ENCODE data around the gene NCOA7.
"Not testable (repeated sequence)": the region's sequence is repeated elsewhere in the genome, so short reads cannot be mapped to it uniquely, and the experiment has no call there.

The NCOA7 gene

DNA sequence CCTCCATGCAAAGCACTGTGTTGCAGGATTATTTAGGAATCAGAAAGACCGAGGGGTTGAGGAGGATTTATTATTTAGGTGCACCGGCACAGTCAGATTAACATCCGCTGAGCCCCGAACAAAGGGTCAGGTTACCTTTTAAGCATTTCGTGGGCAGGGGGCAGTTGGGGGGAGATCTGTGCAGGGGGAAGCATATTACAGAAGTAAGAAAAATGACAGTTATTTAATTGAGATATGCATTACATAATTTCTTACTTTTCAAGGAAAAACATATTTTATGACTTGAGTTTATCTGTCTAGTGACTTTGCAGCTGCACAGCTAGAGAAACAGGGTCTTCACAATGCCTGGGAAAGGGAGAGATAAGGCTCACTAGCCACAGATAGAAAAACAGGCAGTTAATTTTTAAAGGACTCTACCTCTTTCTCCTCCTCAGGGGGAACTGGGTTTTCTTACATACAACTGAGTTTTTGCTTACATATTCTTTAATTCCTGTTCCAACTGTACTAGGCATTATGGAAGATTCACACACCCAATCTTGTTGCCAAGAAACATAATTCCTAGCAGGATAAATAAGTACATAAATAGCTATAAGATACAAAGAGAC, 164.1 kb downstream of the NCOA7 start:
- no peak for DNase-seq

DNA sequence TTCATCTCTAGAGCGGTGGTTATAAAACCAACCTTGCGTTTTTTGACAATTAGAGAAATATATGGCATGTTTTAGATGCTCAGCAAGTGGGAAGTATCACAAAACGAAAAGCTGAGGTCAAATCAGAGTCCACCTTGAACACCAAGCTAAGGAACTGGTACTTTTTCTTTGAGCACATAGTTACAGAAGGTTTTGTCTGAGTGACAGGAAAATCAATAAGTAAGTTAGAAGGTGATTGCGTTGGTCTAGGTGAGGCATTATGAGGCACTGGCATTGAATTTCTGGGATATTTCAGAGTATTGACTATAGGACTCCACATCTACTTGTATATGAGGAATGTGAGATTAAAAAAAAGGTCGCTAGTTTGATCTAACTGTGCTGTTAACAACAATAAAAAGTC, 165.2 kb downstream of the NCOA7 start:
- DNase-seq, result peak; percentile 23

DNA sequence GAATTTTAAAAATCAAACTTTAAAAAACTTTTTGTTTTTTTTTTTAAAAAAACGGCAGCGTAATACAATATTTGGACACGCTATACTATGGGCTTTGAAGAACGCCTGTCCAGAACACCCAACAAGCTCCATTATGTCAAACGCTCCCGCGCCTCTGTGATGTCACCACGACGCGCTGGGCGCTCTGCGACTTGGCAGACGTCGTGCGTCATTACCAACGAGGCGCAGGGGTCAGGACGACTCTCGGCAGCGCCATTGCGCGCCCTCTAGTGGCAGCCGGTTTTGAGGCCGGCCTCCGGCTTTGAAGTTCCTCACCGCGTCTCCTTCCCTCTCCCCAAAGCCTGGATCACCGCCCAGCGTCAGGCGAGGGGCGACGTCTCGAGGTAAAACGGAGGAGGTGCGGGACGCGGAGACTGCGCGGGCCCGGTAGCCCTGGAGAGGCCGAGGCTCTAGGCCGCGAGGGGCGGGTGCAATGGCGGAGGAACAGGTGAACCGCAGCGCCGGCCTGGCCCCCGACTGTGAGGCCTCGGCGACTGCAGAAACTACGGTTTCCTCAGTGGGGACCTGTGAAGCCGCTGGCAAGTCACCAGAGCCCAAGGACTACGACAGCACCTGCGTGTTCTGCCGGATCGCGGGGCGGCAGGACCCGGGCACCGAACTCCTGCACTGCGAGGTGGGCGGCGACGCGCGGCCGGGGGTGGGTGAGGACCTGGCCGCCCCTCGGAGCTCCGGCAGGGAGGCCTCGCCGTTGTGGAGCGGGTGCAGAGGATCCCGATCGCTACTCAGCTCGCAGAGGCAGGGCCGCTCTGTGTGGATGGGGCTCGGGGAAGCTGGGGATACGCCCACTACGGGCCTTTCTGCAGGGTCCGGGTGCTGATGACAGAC, 166.0 kb downstream of the NCOA7 start, which contains the start of gene HINT3:
Gene HINT3, plus strand, starts transcription at position 265 of the 885 bp plus-strand sequence. Its CDS starts 208 bp downstream, at position 473.
- peak; percentile 99 for DNase-seq

DNA sequence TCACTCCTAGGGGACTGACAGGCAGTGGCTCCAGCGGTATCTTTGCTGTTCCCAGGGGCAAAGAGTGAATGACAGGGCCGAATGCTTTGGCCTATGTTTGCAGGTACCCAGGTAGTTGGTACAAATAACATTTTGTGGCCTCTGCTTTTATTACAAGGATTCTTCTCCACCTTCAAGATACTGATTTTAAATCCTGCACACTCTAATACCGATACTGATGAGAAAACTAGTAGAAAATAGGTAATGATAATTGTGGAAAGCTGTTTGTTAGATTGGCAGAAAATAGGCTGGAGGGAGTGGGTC, 166.6 kb downstream of the NCOA7 start:
- no peak for DNase-seq

DNA sequence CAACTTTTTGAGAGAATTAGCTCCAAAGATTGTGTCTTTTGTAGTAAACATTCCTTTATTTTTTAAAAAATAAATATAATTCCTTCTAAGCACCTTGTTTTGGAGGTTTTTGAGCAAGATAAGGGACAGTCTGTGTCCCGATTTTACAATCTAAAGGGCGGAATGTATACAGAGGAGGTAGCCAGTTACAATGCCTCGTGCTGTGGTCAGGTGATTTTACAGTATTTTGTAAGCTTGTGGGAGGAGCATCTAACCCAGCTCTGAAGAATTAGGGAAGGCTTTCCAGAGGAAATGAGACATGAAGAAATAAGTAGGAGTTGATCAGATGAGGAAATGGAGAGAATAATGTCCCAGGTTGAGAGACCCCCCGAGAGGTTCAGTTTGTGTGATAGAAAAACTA, 167.1 kb downstream of the NCOA7 start:
- DNase-seq, result peak; percentile 32

DNA sequence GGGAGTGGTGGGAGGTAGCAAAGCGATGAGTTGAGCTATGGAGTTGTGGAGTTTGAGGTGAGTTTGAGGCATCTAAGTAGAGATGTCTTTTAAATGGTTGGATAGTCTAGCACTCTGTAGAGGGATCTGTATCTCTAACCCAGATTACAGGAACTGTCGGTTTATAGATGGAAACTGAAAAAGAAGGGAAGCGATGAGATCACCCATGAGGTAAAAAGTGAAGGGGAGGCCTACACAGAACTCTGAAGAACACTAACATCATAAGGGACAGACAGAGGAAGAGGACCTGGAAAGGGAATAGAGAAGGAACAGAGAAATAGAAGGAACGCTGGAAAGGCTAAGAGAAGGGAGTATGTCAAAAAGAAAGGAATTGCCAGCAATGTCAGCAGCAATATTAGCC, 168.3 kb downstream of the NCOA7 start:
- DNase-seq, result no peak

DNA sequence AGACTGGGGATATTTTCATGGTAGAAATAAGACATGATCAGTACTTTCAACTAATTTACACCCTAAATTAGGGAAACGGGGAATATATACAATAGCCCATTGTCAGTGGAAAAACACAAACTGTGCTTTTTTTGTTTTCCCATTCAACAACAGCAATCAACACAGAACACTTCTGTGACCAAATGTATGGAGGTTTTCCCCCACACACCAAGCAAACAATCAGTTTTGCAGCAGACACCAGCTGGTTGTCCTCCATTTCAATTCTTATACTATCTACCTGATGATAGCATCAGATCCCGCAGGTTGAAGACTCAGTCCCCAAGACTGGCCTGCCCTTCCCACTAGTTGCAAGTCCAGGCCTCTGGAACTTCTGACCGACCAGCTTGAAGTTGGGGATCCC, 170.4 kb downstream of the NCOA7 start:
- no peak for DNase-seq

DNA sequence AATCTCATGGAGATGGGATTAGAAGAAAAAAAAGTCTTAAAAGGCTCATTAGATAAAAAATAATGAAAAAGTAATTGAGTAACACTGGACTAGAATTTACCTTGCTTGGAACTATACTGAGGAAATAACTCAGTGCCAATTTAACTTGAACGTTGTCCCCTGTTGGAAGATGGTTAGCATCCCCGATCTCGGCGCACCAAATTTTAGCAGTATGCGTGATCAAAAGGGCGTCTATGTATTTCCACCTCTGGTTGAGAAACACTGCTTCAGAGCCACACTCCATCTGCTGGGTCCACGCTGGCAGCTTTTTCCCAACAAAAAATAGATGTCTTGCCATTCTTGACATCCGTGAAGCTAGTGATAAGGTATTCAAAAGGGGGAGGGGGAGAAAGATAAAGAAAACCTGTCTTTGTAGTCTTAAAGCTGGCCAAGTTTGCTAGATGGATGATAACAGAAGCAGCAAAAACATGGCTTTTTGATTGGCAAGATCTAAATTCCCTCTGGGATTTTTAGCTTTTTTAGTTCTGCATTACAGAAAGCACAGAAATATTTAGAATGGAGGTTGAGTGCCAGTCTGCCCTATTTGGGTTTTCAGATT, 172.2 kb downstream of the NCOA7 start:
- DNase-seq, result no peak

DNA sequence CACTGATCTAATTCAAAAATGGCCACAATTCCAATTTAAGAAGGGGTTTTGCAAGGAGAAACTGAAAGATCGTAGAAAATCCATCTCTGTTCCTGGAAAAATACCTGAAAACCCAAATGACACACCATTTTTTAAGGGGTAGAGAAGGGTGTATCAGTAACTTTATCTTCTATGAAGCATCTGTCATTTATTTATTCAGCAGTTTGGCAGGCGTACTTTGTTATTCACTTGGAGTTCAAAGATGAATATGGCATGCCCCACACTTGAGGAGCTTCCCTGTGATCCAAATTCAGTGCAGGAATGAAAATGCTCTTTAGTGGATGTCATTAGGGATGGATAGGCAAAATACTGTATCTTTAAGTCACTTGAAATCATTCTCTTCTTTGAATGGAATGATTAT, 173.1 kb downstream of the NCOA7 start:
- DNase-seq, result no peak

DNA sequence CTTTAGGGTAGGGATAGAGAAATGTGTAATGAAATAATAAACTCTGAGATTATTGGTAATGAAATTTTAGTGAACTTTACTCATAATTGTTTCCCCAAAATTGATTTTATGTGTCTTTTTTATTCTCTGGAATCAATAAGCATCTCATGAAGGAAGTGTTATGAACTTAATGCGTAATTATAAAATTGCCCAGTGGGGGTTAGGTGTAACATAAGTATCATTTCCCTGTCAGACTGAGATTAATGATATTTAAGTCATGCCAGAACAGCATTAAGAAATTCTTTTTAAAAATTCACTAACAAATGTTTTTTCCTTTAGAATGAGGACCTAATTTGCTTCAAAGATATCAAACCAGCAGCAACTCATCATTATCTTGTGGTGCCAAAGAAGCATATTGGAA, 175.8 kb downstream of the NCOA7 start:
- peak; percentile 15 for DNase-seq

DNA sequence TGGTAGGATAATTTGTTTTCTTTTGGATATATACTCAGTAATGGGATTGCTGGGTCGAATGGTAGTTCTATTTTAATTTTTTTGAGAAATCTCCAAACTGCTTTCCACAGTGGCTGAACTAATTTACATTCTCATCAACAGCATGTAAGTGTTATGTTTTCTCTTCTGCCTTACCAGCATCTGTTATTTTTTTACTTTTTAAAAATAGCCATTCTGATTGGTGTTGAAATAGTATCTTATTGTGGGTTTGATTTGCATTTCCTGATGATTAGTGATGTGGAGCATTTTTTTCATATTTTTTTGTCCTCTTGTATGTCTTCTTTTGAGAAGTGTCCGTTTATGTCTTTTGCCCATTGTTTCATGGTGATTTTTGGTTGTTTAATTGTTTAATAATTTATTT, 177.7 kb downstream of the NCOA7 start:
- no peak for DNase-seq

DNA sequence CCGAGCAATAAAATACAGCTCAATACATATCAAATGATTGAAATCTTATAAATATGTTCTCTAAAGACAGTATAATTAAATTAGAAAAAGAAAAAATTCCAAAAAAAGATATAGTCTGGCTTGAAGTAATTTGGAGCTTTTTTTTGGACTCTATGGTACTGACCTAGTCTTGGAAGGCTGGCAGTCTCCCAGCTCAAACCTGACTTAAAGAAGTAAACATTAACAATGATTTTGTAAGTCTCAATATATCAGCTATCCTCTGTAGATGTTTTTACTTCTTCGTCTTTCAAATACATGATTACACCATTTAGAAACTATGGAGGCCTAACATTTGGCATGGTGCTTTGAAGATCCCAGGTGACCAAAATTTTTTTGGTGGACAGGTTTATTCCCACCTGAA, 180.0 kb downstream of the NCOA7 start:
- no peak for DNase-seq

DNA sequence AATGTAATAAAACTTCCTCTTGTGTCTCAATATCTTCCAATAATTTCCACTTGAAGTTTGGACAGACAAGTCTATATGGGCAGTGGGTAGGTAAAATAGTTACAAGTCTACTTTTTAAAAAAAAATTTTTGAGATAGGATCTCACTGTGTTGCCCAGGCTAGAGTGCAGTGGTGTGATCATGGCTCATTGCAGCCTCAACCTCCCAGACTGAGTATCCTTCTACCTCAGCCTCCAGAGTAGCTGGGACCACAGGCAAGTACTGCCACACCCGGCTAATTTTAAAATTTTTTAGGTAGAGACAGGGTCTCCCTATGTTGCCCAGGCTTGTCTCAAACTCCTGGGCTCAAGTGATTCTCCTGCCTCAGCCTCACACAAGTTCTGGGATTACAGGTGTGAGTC, 181.7 kb downstream of the NCOA7 start:
- not testable (repeated sequence) for DNase-seq

DNA sequence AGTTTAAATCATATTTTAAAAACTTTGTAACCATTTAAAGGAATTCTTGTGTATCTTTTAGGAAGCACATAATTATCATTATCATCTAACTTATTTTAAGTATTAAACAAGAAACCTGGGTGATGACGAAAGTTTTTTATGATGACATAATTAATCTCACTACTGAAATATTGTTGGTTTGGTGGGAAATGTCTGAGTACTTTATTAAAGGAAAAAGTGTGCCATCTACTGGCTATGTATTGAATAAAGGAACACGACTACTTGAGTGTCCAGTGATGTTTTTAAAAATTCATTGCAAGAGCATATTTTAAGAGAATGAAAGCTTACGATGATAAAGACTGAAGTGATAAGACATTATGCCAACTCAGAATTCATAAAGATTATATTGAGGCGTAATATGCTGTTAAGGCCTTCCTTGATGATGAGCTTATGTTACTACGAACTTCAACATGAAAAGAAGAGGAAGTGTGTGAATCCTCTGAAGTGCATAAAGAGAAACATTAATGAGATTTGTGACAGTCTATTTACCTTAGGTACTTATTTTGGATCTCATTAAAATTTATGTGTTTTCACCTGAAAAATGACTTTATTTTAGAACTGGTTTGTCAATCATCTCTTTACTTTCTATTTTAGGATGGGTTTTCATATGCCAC, 183.6 kb downstream of the NCOA7 start:
- peak; percentile 59 for DNase-seq

DNA sequence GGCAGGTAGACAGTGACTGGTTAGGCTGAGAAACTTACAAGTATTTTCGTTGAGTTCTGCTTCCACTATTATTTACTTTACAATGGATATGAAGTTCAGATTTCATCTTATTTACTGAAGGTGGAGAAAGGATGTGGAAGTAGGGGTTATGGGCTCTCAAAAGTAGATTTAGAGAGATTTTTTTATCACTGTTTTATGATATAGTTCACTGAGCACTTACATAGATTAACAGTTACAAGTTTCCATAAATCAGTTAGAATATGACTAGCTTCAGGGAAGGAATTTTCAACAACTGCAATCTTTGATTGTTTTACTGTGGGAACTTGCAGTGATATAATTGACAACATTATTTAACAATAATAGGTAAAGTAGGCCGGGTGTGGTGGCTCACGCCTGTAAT, 188.3 kb downstream of the NCOA7 start:
- no peak for DNase-seq
